Neural cell (in vitro differentiated cells): ENCODE results near the gene CPA1.
"Not testable (repeated sequence)": the region's sequence is repeated elsewhere in the genome, so short reads cannot be mapped to it uniquely, and the experiment has no call there.

ENCODE experiments used
- MXI1 ChIP-seq: fragments of 450-650 bp; conservative IDR thresholded peaks from 2 replicates; pipeline ENCODE4 v1.6.1; 2014; ENCODE audit warnings: antibody characterized with exemption, mild to moderate bottlenecking; ENCODE audit not compliant: poor library complexity, severe bottlenecking
- TF ChIP-seq, protein P1 (sequence below): fragments of 450-650 bp; IDR thresholded peaks from 2 replicates; pipeline ENCODE4 v1.5.1; 2014; ENCODE audit warnings: antibody characterized with exemption, mild to moderate bottlenecking, moderate library complexity; ENCODE audit not compliant: poor library complexity, severe bottlenecking

DNA sequence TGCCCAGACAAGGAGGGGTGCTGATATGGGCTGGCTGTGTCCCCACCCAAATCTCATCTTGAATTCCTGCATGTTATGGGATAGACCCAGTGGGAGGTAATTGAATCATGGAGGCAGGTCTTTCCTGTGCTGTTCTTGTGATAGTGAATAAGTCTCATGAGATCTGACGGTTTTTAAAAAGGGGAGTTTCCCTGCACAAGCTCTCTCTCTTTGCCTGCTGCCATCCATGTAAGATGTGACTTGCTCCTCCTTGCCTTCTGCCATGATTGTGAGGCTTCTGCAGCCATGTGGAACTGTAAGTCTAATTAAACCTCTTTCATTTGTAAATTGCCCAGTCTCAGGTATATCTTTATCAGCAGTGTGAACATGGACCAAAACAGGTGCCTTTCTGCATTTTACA, 3.8 kb upstream of the CPA1 start:
- not testable (repeated sequence) for TF ChIP-seq MXI1
- TF ChIP-seq, protein P1, sequence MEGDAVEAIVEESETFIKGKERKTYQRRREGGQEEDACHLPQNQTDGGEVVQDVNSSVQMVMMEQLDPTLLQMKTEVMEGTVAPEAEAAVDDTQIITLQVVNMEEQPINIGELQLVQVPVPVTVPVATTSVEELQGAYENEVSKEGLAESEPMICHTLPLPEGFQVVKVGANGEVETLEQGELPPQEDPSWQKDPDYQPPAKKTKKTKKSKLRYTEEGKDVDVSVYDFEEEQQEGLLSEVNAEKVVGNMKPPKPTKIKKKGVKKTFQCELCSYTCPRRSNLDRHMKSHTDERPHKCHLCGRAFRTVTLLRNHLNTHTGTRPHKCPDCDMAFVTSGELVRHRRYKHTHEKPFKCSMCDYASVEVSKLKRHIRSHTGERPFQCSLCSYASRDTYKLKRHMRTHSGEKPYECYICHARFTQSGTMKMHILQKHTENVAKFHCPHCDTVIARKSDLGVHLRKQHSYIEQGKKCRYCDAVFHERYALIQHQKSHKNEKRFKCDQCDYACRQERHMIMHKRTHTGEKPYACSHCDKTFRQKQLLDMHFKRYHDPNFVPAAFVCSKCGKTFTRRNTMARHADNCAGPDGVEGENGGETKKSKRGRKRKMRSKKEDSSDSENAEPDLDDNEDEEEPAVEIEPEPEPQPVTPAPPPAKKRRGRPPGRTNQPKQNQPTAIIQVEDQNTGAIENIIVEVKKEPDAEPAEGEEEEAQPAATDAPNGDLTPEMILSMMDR, result not testable (repeated sequence)
